ENCODE data around the gene TTC7B. TPM values are rescaled to one million over a fixed set of nuclear protein-coding genes. Genes with fewer than 3 reads are reported as not detected.

Gene TTC7B
- polyA plus RNA-seq, 1 donor from 2014 or later, result 19.9 TPM

DNA sequence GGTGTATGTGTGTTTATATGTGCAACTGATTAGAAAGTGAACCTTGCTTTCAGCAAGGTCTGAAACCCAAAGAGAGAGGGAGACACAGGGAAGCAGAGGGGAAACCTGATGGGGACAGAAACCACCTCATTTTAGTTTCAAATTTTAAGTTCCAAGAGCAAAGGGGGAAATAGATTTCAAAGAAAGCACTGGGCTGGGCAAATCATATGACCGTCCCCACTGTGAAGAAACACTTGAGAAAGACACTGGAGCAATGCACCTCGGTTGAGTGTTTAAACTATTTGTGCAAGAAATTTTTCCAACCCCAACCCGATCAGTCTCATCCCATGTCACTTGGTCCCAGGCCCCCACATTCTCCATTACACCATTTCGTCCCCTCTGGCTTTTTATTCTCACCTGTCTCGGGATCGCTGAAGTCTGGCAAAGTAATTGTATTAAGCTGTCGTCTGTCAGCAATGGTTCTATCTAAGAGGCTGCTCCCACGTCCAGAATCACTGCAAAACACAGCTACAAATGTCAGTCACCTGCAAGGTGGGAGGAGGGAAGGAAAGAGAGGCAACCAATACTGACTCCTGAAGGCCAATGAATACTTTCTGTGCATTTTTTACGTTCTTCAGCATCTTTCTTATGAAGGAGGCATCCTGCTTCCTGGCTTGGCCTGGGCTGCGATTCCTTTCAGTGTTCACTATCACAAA, 205.7 kb downstream of the TTC7B start:
- H2AFZ ChIP-seq (ENCODE audit: low read depth, low read length), result no peak overlapping the region
- H3K4me2 ChIP-seq (ENCODE audit: low read length), result no peak overlapping the region
- H3K36me3 ChIP-seq (ENCODE audit: insufficient read depth, low read length), result peaks cover 3% of the 10 kb centered on the region
- H3K4me3 ChIP-seq (ENCODE audit: low read length), result no peak overlapping the region
- no peak overlapping the region for H3K9ac ChIP-seq (ENCODE audit: low read length)
- H3F3A ChIP-seq (ENCODE audit: insufficient read depth, low read length, poor library complexity, severe bottlenecking), result no peaks in the 10 kb centered on the region
- no peaks in the 10 kb centered on the region for H3K9me3 ChIP-seq (ENCODE audit: low read length)
- TF ChIP-seq, protein P1, sequence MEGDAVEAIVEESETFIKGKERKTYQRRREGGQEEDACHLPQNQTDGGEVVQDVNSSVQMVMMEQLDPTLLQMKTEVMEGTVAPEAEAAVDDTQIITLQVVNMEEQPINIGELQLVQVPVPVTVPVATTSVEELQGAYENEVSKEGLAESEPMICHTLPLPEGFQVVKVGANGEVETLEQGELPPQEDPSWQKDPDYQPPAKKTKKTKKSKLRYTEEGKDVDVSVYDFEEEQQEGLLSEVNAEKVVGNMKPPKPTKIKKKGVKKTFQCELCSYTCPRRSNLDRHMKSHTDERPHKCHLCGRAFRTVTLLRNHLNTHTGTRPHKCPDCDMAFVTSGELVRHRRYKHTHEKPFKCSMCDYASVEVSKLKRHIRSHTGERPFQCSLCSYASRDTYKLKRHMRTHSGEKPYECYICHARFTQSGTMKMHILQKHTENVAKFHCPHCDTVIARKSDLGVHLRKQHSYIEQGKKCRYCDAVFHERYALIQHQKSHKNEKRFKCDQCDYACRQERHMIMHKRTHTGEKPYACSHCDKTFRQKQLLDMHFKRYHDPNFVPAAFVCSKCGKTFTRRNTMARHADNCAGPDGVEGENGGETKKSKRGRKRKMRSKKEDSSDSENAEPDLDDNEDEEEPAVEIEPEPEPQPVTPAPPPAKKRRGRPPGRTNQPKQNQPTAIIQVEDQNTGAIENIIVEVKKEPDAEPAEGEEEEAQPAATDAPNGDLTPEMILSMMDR (IDR thresholded peaks at IDR 0.05; ENCODE audit: poor library complexity, severe bottlenecking), result peak; percentile 9
- TF ChIP-seq EZH2 (IDR thresholded peaks at IDR 0.05; ENCODE audit: borderline replicate concordance, insufficient read depth, low read length, poor library complexity, severe bottlenecking), result no peak
- TF ChIP-seq RAD21 (conservative IDR thresholded peaks at IDR 0.05), result peak; percentile 12
- no peaks in the 10 kb centered on the region for H3K9me2 ChIP-seq (ENCODE audit: insufficient read depth, low read length)
- no peaks in the 10 kb centered on the region for H4K20me1 ChIP-seq (ENCODE audit: insufficient read depth)
- H3K79me2 ChIP-seq (replicated peaks; ENCODE audit: insufficient read depth, low read length), result no peaks in the 10 kb centered on the region
- H3K27me3 ChIP-seq (ENCODE audit: insufficient read depth, low read depth, low read length), result no peaks in the 10 kb centered on the region
- no peak overlapping the region for H3K27ac ChIP-seq (ENCODE audit: low read length)

DNA sequence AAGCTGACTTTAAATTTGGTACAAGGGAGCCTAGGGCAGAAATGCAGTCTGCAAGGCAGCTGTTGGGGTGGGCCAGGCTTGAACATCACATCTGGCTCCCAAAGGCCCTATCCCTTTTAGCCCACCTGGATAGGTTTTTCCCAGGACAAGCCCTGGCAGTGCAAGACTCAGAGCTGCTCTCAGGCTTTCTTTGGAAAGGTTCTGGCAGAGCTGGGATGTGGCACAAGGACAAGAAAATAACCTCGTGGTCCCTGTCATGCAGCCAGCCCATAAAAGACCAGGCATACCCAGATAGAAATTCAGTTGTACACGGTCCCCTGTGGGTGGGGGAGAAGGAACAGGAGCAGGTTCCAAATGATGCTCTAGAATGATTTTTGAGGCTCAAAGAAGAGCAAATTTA, 206.9 kb downstream of the TTC7B start:
- H3K27me3 ChIP-seq (ENCODE audit: insufficient read depth, low read depth, low read length), result no peaks in the 10 kb centered on the region
- H3K9ac ChIP-seq (ENCODE audit: low read length), result no peak overlapping the region
- no peak overlapping the region for H3K4me3 ChIP-seq (ENCODE audit: low read length)
- H3K79me2 ChIP-seq (replicated peaks; ENCODE audit: insufficient read depth, low read length), result no peaks in the 10 kb centered on the region
- peaks cover 3% of the 10 kb centered on the region for H3K36me3 ChIP-seq (ENCODE audit: insufficient read depth, low read length)
- H3K9me3 ChIP-seq (ENCODE audit: low read length), result no peaks in the 10 kb centered on the region
- H3K27ac ChIP-seq (ENCODE audit: low read length), result no peak overlapping the region
- no peak for TF ChIP-seq SMC3 (conservative IDR thresholded peaks at IDR 0.05; ENCODE audit: poor library complexity)
- TF ChIP-seq EP300 (conservative IDR thresholded peaks at IDR 0.05; ENCODE audit: poor library complexity, severe bottlenecking), result no peak
- TF ChIP-seq, protein P1 (IDR thresholded peaks at IDR 0.05; ENCODE audit: poor library complexity, severe bottlenecking), result no peak
- TF ChIP-seq RAD21 (conservative IDR thresholded peaks at IDR 0.05), result no peak
- no peak for TF ChIP-seq MXI1 (conservative IDR thresholded peaks at IDR 0.05; ENCODE audit: poor library complexity, severe bottlenecking)
- TF ChIP-seq, protein P2, sequence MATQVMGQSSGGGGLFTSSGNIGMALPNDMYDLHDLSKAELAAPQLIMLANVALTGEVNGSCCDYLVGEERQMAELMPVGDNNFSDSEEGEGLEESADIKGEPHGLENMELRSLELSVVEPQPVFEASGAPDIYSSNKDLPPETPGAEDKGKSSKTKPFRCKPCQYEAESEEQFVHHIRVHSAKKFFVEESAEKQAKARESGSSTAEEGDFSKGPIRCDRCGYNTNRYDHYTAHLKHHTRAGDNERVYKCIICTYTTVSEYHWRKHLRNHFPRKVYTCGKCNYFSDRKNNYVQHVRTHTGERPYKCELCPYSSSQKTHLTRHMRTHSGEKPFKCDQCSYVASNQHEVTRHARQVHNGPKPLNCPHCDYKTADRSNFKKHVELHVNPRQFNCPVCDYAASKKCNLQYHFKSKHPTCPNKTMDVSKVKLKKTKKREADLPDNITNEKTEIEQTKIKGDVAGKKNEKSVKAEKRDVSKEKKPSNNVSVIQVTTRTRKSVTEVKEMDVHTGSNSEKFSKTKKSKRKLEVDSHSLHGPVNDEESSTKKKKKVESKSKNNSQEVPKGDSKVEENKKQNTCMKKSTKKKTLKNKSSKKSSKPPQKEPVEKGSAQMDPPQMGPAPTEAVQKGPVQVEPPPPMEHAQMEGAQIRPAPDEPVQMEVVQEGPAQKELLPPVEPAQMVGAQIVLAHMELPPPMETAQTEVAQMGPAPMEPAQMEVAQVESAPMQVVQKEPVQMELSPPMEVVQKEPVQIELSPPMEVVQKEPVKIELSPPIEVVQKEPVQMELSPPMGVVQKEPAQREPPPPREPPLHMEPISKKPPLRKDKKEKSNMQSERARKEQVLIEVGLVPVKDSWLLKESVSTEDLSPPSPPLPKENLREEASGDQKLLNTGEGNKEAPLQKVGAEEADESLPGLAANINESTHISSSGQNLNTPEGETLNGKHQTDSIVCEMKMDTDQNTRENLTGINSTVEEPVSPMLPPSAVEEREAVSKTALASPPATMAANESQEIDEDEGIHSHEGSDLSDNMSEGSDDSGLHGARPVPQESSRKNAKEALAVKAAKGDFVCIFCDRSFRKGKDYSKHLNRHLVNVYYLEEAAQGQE (IDR thresholded peaks at IDR 0.05; ENCODE audit: borderline replicate concordance), result no peak
- no peak for TF ChIP-seq TAF1 (IDR thresholded peaks at IDR 0.05; ENCODE audit: low read depth)
- TF ChIP-seq EZH2 (IDR thresholded peaks at IDR 0.05; ENCODE audit: borderline replicate concordance, insufficient read depth, low read length, poor library complexity, severe bottlenecking), result no peak
- no peak for TF ChIP-seq POLR2AphosphoS5 (IDR thresholded peaks at IDR 0.05)
- H3K4me2 ChIP-seq (ENCODE audit: low read length), result no peak overlapping the region
- no peaks in the 10 kb centered on the region for H3F3A ChIP-seq (ENCODE audit: insufficient read depth, low read length, poor library complexity, severe bottlenecking)
- H3K9me2 ChIP-seq (ENCODE audit: insufficient read depth, low read length), result no peaks in the 10 kb centered on the region
- no peak overlapping the region for H2AFZ ChIP-seq (ENCODE audit: low read depth, low read length)
- no peaks in the 10 kb centered on the region for H4K20me1 ChIP-seq (ENCODE audit: insufficient read depth)
